Endothelial cell of umbilical vein (primary cell): Measurements from ENCODE around the gene RAB21. TPM values are rescaled to one million over a fixed set of nuclear protein-coding genes. Genes with fewer than 3 reads are reported as not detected.

Source experiments
- BruUV-seq: library from RNA; stranded (reverse); fragments of 400-500 nt; replicated peaks from 2 replicates; lab custom pipeline; 2021; lab: Mats Ljungman, UMichigan
- CTCF ChIA-PET: fragments of 300-600, 350-600 bp; sonication (Branson Sonifier 250); formaldehyde crosslinking; loops from one replicate; lab custom pipeline; 2021; ENCODE audit warnings: antibody characterized with exemption, inconsistent platforms; lab: Charles Lee
- POLR2A ChIA-PET: fragments of 300-600, 350-600 bp; sonication (Branson Sonifier 250); formaldehyde crosslinking; loops from one replicate; lab custom pipeline; 2021; ENCODE audit warnings: antibody characterized with exemption, inconsistent platforms; lab: Charles Lee
- DNase-seq: peaks from one replicate; pipeline ENCODE4 v3.0.0-alpha.2; 2011; ENCODE audit warnings: low read depth, low spot score
- FAIRE-seq: peaks from 2 replicates; lab custom pipeline; 2011; peaks lifted over from hg19 to GRCh38; lab: Jason Lieb, UNC
- H2AFZ ChIP-seq: 2 replicates; pipeline ENCODE4 v1.6.0; 2012; ENCODE audit warnings: low read depth, low read length, control low read depth, inconsistent platforms
- H3K27ac ChIP-seq: 2 replicates; pipeline ENCODE4 v1.5.1; 2011; ENCODE audit warnings: low read depth, mild to moderate bottlenecking, control low read depth, low read length, moderate library complexity; ENCODE audit not compliant: insufficient read depth
- H3K27me3 ChIP-seq, 2 experiments: 2 replicates each; pipeline versions ENCODE4 v1.6.0 to v1.6.1; 2011; ENCODE audit warnings: low read length in 2 of 2, mixed read lengths in 1 of 2; ENCODE audit not compliant: control insufficient read depth in 2 of 2, insufficient read depth in 2 of 2
- H3K36me3 ChIP-seq, 2 experiments: 2 replicates in 1 of 2; 3 replicates in 1 of 2; pipeline ENCODE4 v1.5.1; 2011; ENCODE audit warnings: low read length in 2 of 2, mild to moderate bottlenecking in 1 of 2, moderate library complexity in 1 of 2; ENCODE audit not compliant: control insufficient read depth in 2 of 2, insufficient read depth in 2 of 2; ENCODE audit errors: extremely low read depth in 1 of 2
- H3K4me1 ChIP-seq: 3 replicates; pipeline ENCODE4 v1.5.1; 2011; ENCODE audit warnings: mild to moderate bottlenecking, low read length; ENCODE audit not compliant: control insufficient read depth, insufficient read depth; ENCODE audit errors: extremely low read depth
- H3K4me2 ChIP-seq: 2 replicates; pipeline ENCODE4 v1.6.1; 2011; ENCODE audit warnings: low read length, control low read depth, mixed read lengths; ENCODE audit not compliant: insufficient read depth
- H3K4me3 ChIP-seq, 3 experiments: fragments of 200-600 bp in 1 of 3; sonication (generic), shearing (Covaris generic) in 1 of 3; replicated peaks in 1 of 3; 2 replicates each; pipeline ENCODE4 v1.5.1; 2011 to 2016; ENCODE audit warnings: control low read depth in 3 of 3, low read length in 3 of 3, mild to moderate bottlenecking in 2 of 3, inconsistent platforms in 1 of 3, low read depth in 1 of 3, moderate library complexity in 1 of 3; ENCODE audit not compliant: insufficient read depth in 1 of 3
- H3K79me2 ChIP-seq: 2 replicates; pipeline ENCODE4 v1.6.0; 2012; ENCODE audit warnings: low read length, inconsistent platforms; ENCODE audit not compliant: control insufficient read depth, insufficient read depth
- H3K9ac ChIP-seq: replicated peaks from 2 replicates; pipeline ENCODE3; 2011; ENCODE audit warnings: low read length, control low read depth; ENCODE audit not compliant: insufficient read depth; ENCODE audit errors: extremely low read depth
- H3K9me1 ChIP-seq: replicated peaks from 3 replicates; pipeline ENCODE4 v1.6.0; 2011; ENCODE audit warnings: mild to moderate bottlenecking, low read length; ENCODE audit not compliant: control insufficient read depth, insufficient read depth; ENCODE audit errors: extremely low read depth
- H3K9me3 ChIP-seq: replicated peaks from 2 replicates; pipeline ENCODE4 v1.5.1; 2012; ENCODE audit warnings: low read length, inconsistent platforms; ENCODE audit not compliant: control insufficient read depth, insufficient read depth
- H4K20me1 ChIP-seq: replicated peaks from 2 replicates; pipeline ENCODE3; 2011; ENCODE audit warnings: mild to moderate bottlenecking, low read length; ENCODE audit not compliant: control insufficient read depth, insufficient read depth; ENCODE audit errors: extremely low read depth
- EZH2 ChIP-seq: IDR thresholded peaks from 2 replicates; pipeline ENCODE4 v1.6.1; 2012; ENCODE audit warnings: borderline replicate concordance, low read depth, mild to moderate bottlenecking, moderate library complexity, low read length, inconsistent platforms; ENCODE audit not compliant: severe bottlenecking
- FOS ChIP-seq: IDR thresholded peaks from 2 replicates; pipeline ENCODE4 v1.6.1; 2011; ENCODE audit warnings: mild to moderate bottlenecking, low read length, moderate library complexity, borderline replicate concordance; ENCODE audit not compliant: insufficient read depth
- GATA2 ChIP-seq: IDR thresholded peaks from 2 replicates; pipeline ENCODE4 v1.7.0; 2011; ENCODE audit warnings: low read depth, mild to moderate bottlenecking, moderate library complexity, mixed read lengths, low read length; ENCODE audit not compliant: insufficient read length, insufficient read depth
- JUN ChIP-seq: IDR thresholded peaks from 2 replicates; pipeline ENCODE4 v1.6.1; 2011; ENCODE audit warnings: borderline replicate concordance, low read depth; ENCODE audit not compliant: insufficient read length, insufficient read depth
- MYC ChIP-seq: IDR thresholded peaks from one replicate; pipeline ENCODE4 v1.6.1; 2011; ENCODE audit warnings: mild to moderate bottlenecking, low read depth, low read length
- POLR2A ChIP-seq: IDR thresholded peaks from 2 replicates; pipeline ENCODE4 v1.6.1; 2012; ENCODE audit warnings: low read depth, mild to moderate bottlenecking, control low read depth, low read length
- POLR2AphosphoS5 ChIP-seq: IDR thresholded peaks from 2 replicates; pipeline ENCODE4 v1.6.1; 2012; ENCODE audit warnings: low read depth, mild to moderate bottlenecking, control low read depth, low read length, moderate library complexity; ENCODE audit not compliant: insufficient read depth
- dilution Hi-C: fragments of 300-500 bp; cut with MboI; formaldehyde crosslinking; loops from one replicate; pipeline ENCODE4 v1.15.0; 2019; ENCODE audit warnings: low sequenced_read_pairs; ENCODE audit not compliant: extremely low pct_ligation_motif_present
- intact Hi-C: fragments of 100-400 bp; cut with micrococcal nuclease; formaldehyde crosslinking; loops from one replicate; pipeline ENCODE4 v1.10.0; 2022
- polyA plus RNA-seq, 4 experiments: library from polyadenylated mRNA; depleted of rRNA in 3 of 4; stranded (reverse) in 3 of 4; unstranded in 1 of 4; fragments of >200 nt; gene quantifications; 2 replicates each; pipeline versions ENCODE4 v1.2.1 to v1.2.3, GENCODE V29; 2011 to 2012; ENCODE audit warnings: missing spikeins in 1 of 4
- total RNA-seq: library from RNA; stranded (reverse); gene quantifications from 2 replicates; pipeline ENCODE4 v1.2.3, GENCODE V29; 2021
- TF ChIP-seq, protein P1 (sequence below), 2 donors: IDR thresholded peaks; 1 replicate in 1 of 2; 2 replicates in 1 of 2; pipeline ENCODE4 v1.5.1; 2011; ENCODE audit warnings: low read length in 2 of 2, mild to moderate bottlenecking in 2 of 2, moderate library complexity in 2 of 2, control low read depth in 1 of 2, inconsistent platforms in 1 of 2, low read depth in 1 of 2; ENCODE audit not compliant: insufficient read depth in 1 of 2; ENCODE audit errors: extremely low read depth in 1 of 2
- TF ChIP-seq, protein P2 (sequence below): IDR thresholded peaks from 2 replicates; pipeline ENCODE4 v1.6.1; 2011; ENCODE audit not compliant: insufficient read depth, insufficient read length

RAB21 gene
- total and polyA plus RNA-seq, 2 donors (not counting 3 experiments of a cell fraction or from before 2014, with no cell fraction given): 1.8 to 49.6 TPM

DNA sequence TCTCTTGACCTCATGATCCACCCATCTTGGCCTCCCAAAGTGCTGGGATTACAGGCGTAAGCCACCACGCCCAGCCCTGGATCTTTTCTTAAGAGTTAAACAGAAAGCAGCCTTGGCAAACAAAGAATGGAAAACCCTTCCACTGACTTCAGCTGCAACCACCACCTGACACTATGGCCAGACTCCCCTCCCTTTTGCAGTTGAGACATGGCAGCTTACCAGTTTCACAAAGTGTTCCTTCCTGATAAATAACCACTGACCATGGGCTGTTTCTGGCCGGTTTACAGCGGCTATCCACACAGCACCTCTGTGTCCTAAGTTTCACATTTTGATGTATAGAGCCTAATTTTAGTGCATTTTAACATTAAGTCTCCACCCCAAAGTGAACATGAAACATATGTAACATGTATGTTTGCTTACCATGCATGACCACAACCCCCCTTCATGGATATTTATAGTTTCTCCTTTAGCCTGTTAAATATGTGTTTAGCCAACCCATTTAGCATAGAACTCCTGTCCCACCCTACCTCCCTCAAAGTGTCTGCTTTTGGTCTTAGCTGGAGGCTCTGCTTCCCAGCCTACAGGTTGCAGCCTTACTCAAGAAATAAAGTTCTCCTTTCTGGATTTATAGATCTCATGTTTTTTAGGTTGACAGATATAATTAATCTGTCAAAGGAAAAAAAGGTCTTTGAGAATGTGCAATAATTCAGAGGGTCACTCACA, 32.7 kb upstream of the RAB21 start:
- CTCF ChIA-PET: interaction anchor here (0.8 kb wide), 1 partner anchor 32 kb away, joined by 3 read pairs; the partner anchor contains the start of gene RAB21
- dilution Hi-C loops: no loop called here
- H3K36me3 ChIP-seq: no peaks in the 10 kb centered on the region
- H3K9me1 ChIP-seq: no peaks in the 10 kb centered on the region
- H3K9ac ChIP-seq: no peak overlapping the region
- POLR2A ChIA-PET: no interaction called here
- H3K4me2 ChIP-seq: no peak overlapping the region
- H3K4me1 ChIP-seq: no peaks in the 10 kb centered on the region
- no peak for FAIRE-seq
- H3K27ac ChIP-seq: no peak overlapping the region
- no peak for DNase-seq
- no peak overlapping the region for H2AFZ ChIP-seq
- no peaks in the 10 kb centered on the region for H3K9me3 ChIP-seq
- intact Hi-C loops: no loop called here
- BruUV-seq: no TSS peak
- peaks cover 0 to 2% of the 10 kb centered on the region in 2 experiments for H3K27me3 ChIP-seq
- H4K20me1 ChIP-seq: no peaks in the 10 kb centered on the region
- H3K79me2 ChIP-seq: no peaks in the 10 kb centered on the region
- TF ChIP-seq MYC (no peak), GATA2 (no peak)
- H3K4me3 ChIP-seq: no peak overlapping the region

DNA sequence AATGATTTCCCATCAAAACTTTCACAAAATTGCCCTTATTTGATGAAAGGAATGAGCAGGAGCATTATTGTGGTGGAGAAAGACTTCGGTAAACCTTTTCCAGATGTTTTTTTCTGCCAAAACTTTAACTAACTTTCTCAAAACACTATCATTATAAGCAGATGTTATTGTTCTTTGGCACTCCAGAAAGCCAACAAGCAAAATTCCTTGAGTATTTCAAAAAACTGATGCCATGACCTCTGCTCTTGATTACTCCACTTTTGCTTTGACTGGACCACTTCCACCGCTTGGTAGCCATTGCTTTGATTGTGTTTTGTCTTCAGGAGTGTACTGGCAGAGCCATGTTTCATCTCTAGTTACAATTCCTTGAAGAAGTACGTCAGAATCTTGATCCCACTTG, 29.7 kb upstream of the RAB21 start:
- Histone ChIP-seq H3K4me2 (no peak overlapping the region), H3K9me3 (no peaks in the 10 kb centered on the region), H3K9me1 (no peaks in the 10 kb centered on the region), H3K4me3 (no peak overlapping the region), H3K79me2 (no peaks in the 10 kb centered on the region), H3K4me1 (no peaks in the 10 kb centered on the region), H2AFZ (no peak overlapping the region), H3K27ac (no peak overlapping the region), H4K20me1 (no peaks in the 10 kb centered on the region), H3K36me3 (no peaks in the 10 kb centered on the region), H3K27me3 (peaks cover 0 to 2% of the 10 kb centered on the region in 2 experiments), H3K9ac (no peak overlapping the region)
- intact Hi-C loops (no loop called here), dilution Hi-C loops (no loop called here)
- POLR2A ChIA-PET: no interaction called here
- DNase-seq (no peak), FAIRE-seq (no peak)
- no TSS peak for BruUV-seq
- CTCF ChIA-PET: no interaction called here
- TF ChIP-seq POLR2A (no peak), GATA2 (no peak), JUN (no peak), POLR2AphosphoS5 (no peak), FOS (no peak), MYC (no peak), EZH2 (no peak)
- TF ChIP-seq, protein P1, sequence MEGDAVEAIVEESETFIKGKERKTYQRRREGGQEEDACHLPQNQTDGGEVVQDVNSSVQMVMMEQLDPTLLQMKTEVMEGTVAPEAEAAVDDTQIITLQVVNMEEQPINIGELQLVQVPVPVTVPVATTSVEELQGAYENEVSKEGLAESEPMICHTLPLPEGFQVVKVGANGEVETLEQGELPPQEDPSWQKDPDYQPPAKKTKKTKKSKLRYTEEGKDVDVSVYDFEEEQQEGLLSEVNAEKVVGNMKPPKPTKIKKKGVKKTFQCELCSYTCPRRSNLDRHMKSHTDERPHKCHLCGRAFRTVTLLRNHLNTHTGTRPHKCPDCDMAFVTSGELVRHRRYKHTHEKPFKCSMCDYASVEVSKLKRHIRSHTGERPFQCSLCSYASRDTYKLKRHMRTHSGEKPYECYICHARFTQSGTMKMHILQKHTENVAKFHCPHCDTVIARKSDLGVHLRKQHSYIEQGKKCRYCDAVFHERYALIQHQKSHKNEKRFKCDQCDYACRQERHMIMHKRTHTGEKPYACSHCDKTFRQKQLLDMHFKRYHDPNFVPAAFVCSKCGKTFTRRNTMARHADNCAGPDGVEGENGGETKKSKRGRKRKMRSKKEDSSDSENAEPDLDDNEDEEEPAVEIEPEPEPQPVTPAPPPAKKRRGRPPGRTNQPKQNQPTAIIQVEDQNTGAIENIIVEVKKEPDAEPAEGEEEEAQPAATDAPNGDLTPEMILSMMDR (IDR thresholded peaks at IDR 0.05; ENCODE audit: extremely low read depth in 1 of 2, insufficient read depth in 1 of 2, low read depth in 1 of 2, low read length in 2 of 2): no peak
- TF ChIP-seq, protein P2, sequence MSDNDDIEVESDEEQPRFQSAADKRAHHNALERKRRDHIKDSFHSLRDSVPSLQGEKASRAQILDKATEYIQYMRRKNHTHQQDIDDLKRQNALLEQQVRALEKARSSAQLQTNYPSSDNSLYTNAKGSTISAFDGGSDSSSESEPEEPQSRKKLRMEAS: no peak
